ENCODE measurements around the gene GPR107.
"Not testable (repeated sequence)": the region's sequence is repeated elsewhere in the genome, so short reads cannot be mapped to it uniquely, and the experiment has no call there.

GRCh38 chr9:130021842-130022241 is 31.9 kb upstream of the GPR107 start:
- TF ChIP-seq, protein P1, sequence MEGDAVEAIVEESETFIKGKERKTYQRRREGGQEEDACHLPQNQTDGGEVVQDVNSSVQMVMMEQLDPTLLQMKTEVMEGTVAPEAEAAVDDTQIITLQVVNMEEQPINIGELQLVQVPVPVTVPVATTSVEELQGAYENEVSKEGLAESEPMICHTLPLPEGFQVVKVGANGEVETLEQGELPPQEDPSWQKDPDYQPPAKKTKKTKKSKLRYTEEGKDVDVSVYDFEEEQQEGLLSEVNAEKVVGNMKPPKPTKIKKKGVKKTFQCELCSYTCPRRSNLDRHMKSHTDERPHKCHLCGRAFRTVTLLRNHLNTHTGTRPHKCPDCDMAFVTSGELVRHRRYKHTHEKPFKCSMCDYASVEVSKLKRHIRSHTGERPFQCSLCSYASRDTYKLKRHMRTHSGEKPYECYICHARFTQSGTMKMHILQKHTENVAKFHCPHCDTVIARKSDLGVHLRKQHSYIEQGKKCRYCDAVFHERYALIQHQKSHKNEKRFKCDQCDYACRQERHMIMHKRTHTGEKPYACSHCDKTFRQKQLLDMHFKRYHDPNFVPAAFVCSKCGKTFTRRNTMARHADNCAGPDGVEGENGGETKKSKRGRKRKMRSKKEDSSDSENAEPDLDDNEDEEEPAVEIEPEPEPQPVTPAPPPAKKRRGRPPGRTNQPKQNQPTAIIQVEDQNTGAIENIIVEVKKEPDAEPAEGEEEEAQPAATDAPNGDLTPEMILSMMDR (IDR thresholded peaks at IDR 0.05): not testable (repeated sequence)
- TF ChIP-seq EZH2 (IDR thresholded peaks at IDR 0.05; ENCODE audit: borderline replicate concordance, insufficient read depth, low read depth, low read length, poor library complexity, severe bottlenecking): not testable (repeated sequence)
